ENCODE results near the gene CLCN5. TPM values are rescaled to one million over a fixed set of nuclear protein-coding genes. Genes with fewer than 3 reads are reported as not detected.

The CLCN5 gene
- total and polyA plus RNA-seq, 2 of the 13 experiments (the other 11 are each of a cell fraction or from before 2014, with no cell fraction given), result 7.8 to 27.3 TPM

- peaks cover 0 to 5% of the 10 kb centered on the region in 2 experiments; a peak in 1 of 5 replicates for H3K36me3 ChIP-seq (replicated peaks in 1 of 2; ENCODE audit: control insufficient read depth in 1 of 2, insufficient read depth in 2 of 2, low read length in 2 of 2)
- no peaks in the 10 kb centered on the region for H3K9me3 ChIP-seq (ENCODE audit: low read length)
- CTCF ChIA-PET (ENCODE audit: low intra/inter-chr PET ratio, low total read pairs), result no interaction called here
- ATAC-seq, result no peak
- H3K4me3 ChIP-seq (replicated peaks in 1 of 3; ENCODE audit: insufficient read depth in 1 of 3, low read depth in 2 of 3, low read length in 3 of 3), result no peak overlapping the region
- no peak overlapping the region for H2AFZ ChIP-seq (ENCODE audit: low read length)
- no peaks in the 10 kb centered on the region for H4K20me1 ChIP-seq (ENCODE audit: insufficient read depth, low read length)
- TF ChIP-seq TCF7L2 (IDR thresholded peaks at IDR 0.05; ENCODE audit: low read depth, low read length) (no peak), ZNF446 (CRISPR knock-in tag; IDR thresholded peaks at IDR 0.05) (no peak), RFXAP (CRISPR knock-in tag; IDR thresholded peaks at IDR 0.05; ENCODE audit: borderline replicate concordance) (no peak), ZFP36L2 (CRISPR knock-in tag; IDR thresholded peaks at IDR 0.05) (no peak), KDM5A (IDR thresholded peaks at IDR 0.05; ENCODE audit: borderline replicate concordance, low read length) (no peak), MZF1 (CRISPR knock-in tag; IDR thresholded peaks at IDR 0.05; ENCODE audit: borderline replicate concordance) (no peak), FUBP1 (CRISPR knock-in tag; IDR thresholded peaks at IDR 0.05; ENCODE audit: borderline replicate concordance) (no peak), HOXA5 (CRISPR knock-in tag; IDR thresholded peaks at IDR 0.05) (no peak), MYC (CRISPR knock-in tag; IDR thresholded peaks at IDR 0.05; ENCODE audit: borderline replicate concordance) (no peak), ZSCAN25 (CRISPR knock-in tag; IDR thresholded peaks at IDR 0.05) (no peak), ZNF121 (CRISPR knock-in tag; IDR thresholded peaks at IDR 0.05) (no peak), SPEN (CRISPR knock-in tag; IDR thresholded peaks at IDR 0.05; ENCODE audit: low read depth) (no peak)
- H3K79me2 ChIP-seq (ENCODE audit: insufficient read depth, low read length), result no peaks in the 10 kb centered on the region
- 97% methylated on average over 4 of the region's 4 CpGs for WGBS (ENCODE audit: low lambda C conversion rate)
- no peak for FAIRE-seq
- peaks cover 14% of the 10 kb centered on the region for H3K4me1 ChIP-seq (ENCODE audit: insufficient read depth, low read length)
- in situ Hi-C loops (cut with HindIII; ENCODE audit: extremely low pct_ligation_motif_present, low pct_unique_long_range_greater_than_20kb), result no loop called here
- H3K4me2 ChIP-seq (ENCODE audit: low read depth, low read length), result no peak overlapping the region
- no peaks in the 10 kb centered on the region for H3K27me3 ChIP-seq (ENCODE audit: control insufficient read depth in 1 of 2, insufficient read depth in 2 of 2, low read length in 2 of 2)
- DNase-seq (ENCODE audit: low spot score), result no peak
- POLR2A ChIA-PET, result no interaction called here
- no peak overlapping the region for H3K9ac ChIP-seq (ENCODE audit: insufficient read depth, low read depth, low read length)
- no TSS peak for BruUV-seq (replicated peaks)
- intact Hi-C loops (cut with micrococcal nuclease; ENCODE audit: unreplicated experiment), result no loop called here
- no peak overlapping the region for H3K27ac ChIP-seq (ENCODE audit: extremely low read length, insufficient read depth, low read length)
Measured at GRCh38 chrX:50075630-50076339, 153.4 kb downstream of the CLCN5 start.
